ENCODE data around the gene AMMECR1.
"Not testable (repeated sequence)": the region's sequence is repeated elsewhere in the genome, so short reads cannot be mapped to it uniquely, and the experiment has no call there.

Gene AMMECR1

GRCh38 chrX:110257889-110258288, 60.0 kb downstream of the AMMECR1 start:
- DNase-seq (ENCODE audit: low read depth), result no peak

- no peak for DNase-seq (ENCODE audit: low read depth)
These were observed 65.2 kb downstream of the AMMECR1 start for GRCh38 chrX:110252711-110253110.

GRCh38 chrX:110251961-110252360, 65.9 kb downstream of the AMMECR1 start:
- no peak for DNase-seq (ENCODE audit: low read depth)

- no peak for DNase-seq (ENCODE audit: low read depth)
These were observed 66.4 kb downstream of the AMMECR1 start for GRCh38 chrX:110251526-110251925.

GRCh38 chrX:110250847-110251246, 67.0 kb downstream of the AMMECR1 start:
- DNase-seq (ENCODE audit: low read depth), result no peak

GRCh38 chrX:110248578-110248977, 69.3 kb downstream of the AMMECR1 start:
- no peak for DNase-seq (ENCODE audit: low read depth)

GRCh38 chrX:110245011-110245410, 72.9 kb downstream of the AMMECR1 start:
- no peak for DNase-seq (ENCODE audit: low read depth)

GRCh38 chrX:110242371-110242770, 75.5 kb downstream of the AMMECR1 start:
- DNase-seq (ENCODE audit: low read depth), result no peak

GRCh38 chrX:110241816-110242215, 76.1 kb downstream of the AMMECR1 start:
- peak; percentile 38 for DNase-seq (ENCODE audit: low read depth)

GRCh38 chrX:110238259-110238658, 79.6 kb downstream of the AMMECR1 start:
- DNase-seq (ENCODE audit: low read depth), result peak; percentile 58

- not testable (repeated sequence) for DNase-seq (ENCODE audit: low read depth)
These were observed 86.4 kb downstream of the AMMECR1 start for GRCh38 chrX:110231485-110231884.

- not testable (repeated sequence) for DNase-seq (ENCODE audit: low read depth)
These were observed 88.3 kb downstream of the AMMECR1 start for GRCh38 chrX:110229497-110230111.

- DNase-seq (ENCODE audit: low read depth), result no peak
These were observed 89.4 kb downstream of the AMMECR1 start for GRCh38 chrX:110228453-110228852.

GRCh38 chrX:110226931-110227330, 91.0 kb downstream of the AMMECR1 start:
- DNase-seq (ENCODE audit: low read depth), result no peak

- no peak for DNase-seq (ENCODE audit: low read depth)
These were observed 92.8 kb downstream of the AMMECR1 start for GRCh38 chrX:110224926-110225617.

- DNase-seq (ENCODE audit: low read depth), result no peak
These were observed 95.2 kb downstream of the AMMECR1 start for GRCh38 chrX:110222497-110223257.

- DNase-seq (ENCODE audit: low read depth), result peak; percentile 51
These were observed 98.0 kb downstream of the AMMECR1 start for GRCh38 chrX:110219920-110220319.

- peak; percentile 81 for DNase-seq (ENCODE audit: low read depth)
These were observed 99.3 kb downstream of the AMMECR1 start for GRCh38 chrX:110218591-110218990.

GRCh38 chrX:110216027-110216426, 101.9 kb downstream of the AMMECR1 start:
- no peak for DNase-seq (ENCODE audit: low read depth)

- DNase-seq (ENCODE audit: low read depth), result no peak
These were observed 102.5 kb downstream of the AMMECR1 start for GRCh38 chrX:110215411-110215810.

GRCh38 chrX:110214684-110215083, 103.2 kb downstream of the AMMECR1 start:
- no peak for DNase-seq (ENCODE audit: low read depth)

GRCh38 chrX:110213183-110213582, 104.7 kb downstream of the AMMECR1 start:
- DNase-seq (ENCODE audit: low read depth), result no peak

- no peak for DNase-seq (ENCODE audit: low read depth)
These were observed 105.6 kb downstream of the AMMECR1 start for GRCh38 chrX:110212299-110212698.
